IPS-18c (cell line): ENCODE results near the gene ZNF512B.
A peak's percentile ranks its signal among the peaks of the same experiment; 100 is the strongest.
"Not testable (repeated sequence)": the region's sequence is repeated elsewhere in the genome, so short reads cannot be mapped to it uniquely, and the experiment has no call there.

ENCODE experiments used
- H3K4me3 ChIP-seq: 2 replicates; pipeline ENCODE4 v1.7.0; 2013; ENCODE audit warnings: low read depth, mild to moderate bottlenecking, low read length, moderate library complexity; ENCODE audit not compliant: insufficient read depth
- H3K9me3 ChIP-seq: one replicate; pipeline ENCODE4 v1.6.1; 2013; ENCODE audit warnings: mild to moderate bottlenecking, low read length, moderate library complexity; ENCODE audit not compliant: control insufficient read depth, insufficient read depth

The ZNF512B gene, protein sequence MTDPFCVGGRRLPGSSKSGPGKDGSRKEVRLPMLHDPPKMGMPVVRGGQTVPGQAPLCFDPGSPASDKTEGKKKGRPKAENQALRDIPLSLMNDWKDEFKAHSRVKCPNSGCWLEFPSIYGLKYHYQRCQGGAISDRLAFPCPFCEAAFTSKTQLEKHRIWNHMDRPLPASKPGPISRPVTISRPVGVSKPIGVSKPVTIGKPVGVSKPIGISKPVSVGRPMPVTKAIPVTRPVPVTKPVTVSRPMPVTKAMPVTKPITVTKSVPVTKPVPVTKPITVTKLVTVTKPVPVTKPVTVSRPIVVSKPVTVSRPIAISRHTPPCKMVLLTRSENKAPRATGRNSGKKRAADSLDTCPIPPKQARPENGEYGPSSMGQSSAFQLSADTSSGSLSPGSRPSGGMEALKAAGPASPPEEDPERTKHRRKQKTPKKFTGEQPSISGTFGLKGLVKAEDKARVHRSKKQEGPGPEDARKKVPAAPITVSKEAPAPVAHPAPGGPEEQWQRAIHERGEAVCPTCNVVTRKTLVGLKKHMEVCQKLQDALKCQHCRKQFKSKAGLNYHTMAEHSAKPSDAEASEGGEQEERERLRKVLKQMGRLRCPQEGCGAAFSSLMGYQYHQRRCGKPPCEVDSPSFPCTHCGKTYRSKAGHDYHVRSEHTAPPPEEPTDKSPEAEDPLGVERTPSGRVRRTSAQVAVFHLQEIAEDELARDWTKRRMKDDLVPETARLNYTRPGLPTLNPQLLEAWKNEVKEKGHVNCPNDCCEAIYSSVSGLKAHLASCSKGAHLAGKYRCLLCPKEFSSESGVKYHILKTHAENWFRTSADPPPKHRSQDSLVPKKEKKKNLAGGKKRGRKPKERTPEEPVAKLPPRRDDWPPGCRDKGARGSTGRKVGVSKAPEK

DNA sequence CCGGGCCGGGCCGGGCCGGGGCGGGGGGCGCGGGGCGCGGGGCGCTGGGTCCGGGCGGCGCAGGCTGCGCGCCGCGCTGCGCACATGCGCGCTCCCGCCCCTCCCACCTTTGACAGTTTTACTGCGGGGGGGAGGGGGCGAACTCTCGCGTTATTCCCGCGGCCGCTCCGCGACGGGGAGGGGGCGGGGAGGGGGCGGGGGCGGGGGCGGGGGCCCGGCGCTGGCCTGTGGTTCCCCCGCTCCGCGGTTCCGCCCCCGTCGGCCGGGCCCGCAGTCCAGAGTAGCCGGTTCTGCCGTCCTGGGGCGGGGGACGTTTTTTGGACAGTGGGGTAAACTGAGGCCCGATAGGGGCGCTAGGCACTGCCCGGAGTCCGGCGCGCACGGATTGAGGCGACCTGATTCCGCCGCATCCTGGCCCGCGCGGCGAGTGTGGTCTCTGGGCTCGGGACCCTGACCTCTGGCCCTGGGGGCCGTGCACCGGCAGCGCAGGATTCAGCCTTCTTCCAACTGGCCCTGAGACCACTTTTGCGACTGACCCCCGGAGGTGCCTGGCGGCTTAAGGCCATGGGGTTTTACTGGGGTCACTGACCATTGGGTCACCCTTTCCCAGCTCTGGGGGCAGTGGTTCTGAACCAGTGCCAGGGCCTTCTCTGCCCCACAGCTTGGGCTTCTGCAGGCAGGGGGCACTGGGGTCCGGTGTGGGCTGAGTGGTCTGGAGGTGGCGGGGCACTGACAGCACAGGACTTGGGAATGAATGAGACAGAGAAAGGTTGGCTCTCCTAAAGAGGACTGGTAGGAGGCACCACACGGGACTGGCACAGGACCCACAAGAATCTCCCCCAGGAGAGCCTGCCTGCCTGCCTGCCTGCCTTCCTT, at the start of gene ZNF512B:
TSS of gene ZNF512B (minus strand) at position 93 of the 876 bp plus-strand sequence. CDS start 1,980 bp downstream, outside the sequence.
- Histone ChIP-seq H3K9me3 (peaks cover 8% of the 10 kb centered on the region), H3K4me3 (peak within 1 kb of the TSS; percentile 67)

DNA sequence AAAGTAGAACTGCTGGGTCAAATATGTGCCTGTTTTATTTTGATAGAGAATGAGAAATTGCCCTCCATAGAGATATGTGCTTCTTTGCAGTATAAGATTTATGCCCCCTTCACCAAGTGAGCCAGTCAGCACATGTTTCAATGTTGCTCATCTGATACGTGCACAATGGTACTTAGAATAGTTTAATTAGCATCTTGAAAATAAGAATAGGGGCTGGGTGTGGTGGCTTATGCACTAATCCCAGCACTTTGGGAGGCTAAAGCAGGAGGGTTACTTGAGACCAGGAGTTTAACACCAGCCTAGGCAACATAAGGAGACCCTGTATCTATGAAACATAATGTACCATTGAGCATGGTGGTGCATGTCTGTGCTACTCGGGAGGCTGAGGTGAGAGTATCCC, 45.9 kb upstream of the ZNF512B start:
- H3K4me3 ChIP-seq: no peak overlapping the region

DNA sequence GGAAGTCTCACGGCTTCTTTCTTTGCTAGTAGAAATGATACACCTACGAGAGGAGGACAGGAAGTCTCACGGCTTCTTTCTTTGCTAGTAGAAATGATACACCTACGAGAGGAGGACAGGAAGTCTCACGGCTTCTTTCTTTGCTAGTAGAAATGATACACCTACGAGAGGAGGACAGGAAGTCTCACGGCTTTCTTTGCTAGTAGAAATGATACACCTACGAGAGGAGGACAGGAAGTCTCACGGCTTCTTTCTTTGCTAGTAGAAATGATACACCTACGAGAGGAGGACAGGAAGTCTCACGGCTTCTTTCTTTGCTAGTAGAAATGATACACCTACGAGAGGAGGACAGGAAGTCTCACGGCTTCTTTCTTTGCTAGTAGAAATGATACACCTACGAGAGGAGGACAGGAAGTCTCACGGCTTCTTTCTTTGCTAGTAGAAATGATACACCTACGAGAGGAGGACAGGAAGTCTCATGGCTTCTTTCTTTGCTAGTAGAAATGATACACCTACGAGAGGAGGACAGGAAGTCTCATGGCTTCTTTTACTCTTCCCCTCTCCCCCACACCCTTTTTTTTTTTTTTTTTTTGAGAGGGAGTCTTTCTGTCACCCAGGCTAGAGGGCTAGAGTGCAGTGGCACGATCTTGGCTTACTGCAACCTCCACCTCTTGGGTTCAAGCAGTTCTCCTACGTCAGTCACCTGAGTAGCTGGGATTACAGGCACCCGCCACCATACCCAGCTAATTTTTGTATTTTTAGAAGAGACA, 42.8 kb upstream of the ZNF512B start:
- H3K4me3 ChIP-seq: not testable (repeated sequence)

More for the DNA sequence above, 45.9 kb upstream of the ZNF512B start:
- no peaks in the 10 kb centered on the region for H3K9me3 ChIP-seq

DNA sequence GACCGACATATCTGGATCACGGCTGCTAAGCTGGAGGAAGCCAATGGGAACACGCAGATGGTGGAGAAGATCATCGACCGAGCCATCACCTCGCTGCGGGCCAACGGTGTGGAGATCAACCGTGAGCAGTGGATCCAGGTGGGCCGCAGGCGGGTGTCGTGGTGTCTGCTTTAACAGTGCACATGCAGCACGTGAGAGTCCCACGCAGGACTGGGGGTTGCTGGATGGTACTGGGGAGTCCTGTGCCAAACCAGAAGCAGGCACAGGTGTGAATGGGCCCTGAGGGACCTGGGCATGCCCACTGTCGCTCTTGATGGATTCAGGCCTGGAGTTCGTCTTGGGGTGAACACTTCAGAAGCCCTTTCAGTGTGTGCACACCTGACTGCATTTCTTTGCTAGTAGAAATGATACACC, 41.6 kb upstream of the ZNF512B start:
- Histone ChIP-seq H3K9me3 (no peaks in the 10 kb centered on the region), H3K4me3 (no peak overlapping the region)

More for the DNA sequence above, 42.8 kb upstream of the ZNF512B start:
- H3K9me3 ChIP-seq: not testable (repeated sequence)

- Histone ChIP-seq H3K9me3 (no peaks in the 10 kb centered on the region), H3K4me3 (no peak overlapping the region)
Measured at GRCh38 chr20:64010711-64011237, 41.0 kb upstream of the ZNF512B start.

GRCh38 chr20:64009811-64010387, 40.2 kb upstream of the ZNF512B start:
- H3K4me3 ChIP-seq: no peak overlapping the region
- no peaks in the 10 kb centered on the region for H3K9me3 ChIP-seq

- H3K9me3 ChIP-seq: no peaks in the 10 kb centered on the region
- H3K4me3 ChIP-seq: no peak overlapping the region
Measured at GRCh38 chr20:64006902-64007301, 37.2 kb upstream of the ZNF512B start.

- H3K4me3 ChIP-seq: no peak overlapping the region
- H3K9me3 ChIP-seq: no peaks in the 10 kb centered on the region
Measured at GRCh38 chr20:64006490-64006889, 36.8 kb upstream of the ZNF512B start.

DNA sequence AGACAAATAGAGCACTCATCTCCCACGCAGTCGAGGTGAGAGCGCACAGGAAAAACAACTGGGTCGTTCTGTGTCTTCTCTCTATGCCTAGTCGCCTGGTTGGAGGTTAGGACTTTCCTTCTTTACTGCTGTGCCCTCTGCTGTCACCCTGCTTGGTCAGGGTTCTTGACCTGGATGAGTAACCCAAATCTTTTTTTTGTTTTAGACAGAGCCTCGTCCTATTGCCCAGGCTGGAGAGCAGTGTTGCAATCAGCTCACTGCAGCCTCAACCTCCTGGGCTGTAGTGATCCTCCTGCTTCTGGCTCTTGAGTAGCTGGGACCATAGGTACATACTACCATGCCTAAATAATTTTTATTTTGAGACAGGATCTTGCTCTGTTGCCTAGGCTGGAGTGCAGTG, 35.7 kb upstream of the ZNF512B start:
- Histone ChIP-seq H3K4me3 (no peak overlapping the region), H3K9me3 (no peaks in the 10 kb centered on the region)

DNA sequence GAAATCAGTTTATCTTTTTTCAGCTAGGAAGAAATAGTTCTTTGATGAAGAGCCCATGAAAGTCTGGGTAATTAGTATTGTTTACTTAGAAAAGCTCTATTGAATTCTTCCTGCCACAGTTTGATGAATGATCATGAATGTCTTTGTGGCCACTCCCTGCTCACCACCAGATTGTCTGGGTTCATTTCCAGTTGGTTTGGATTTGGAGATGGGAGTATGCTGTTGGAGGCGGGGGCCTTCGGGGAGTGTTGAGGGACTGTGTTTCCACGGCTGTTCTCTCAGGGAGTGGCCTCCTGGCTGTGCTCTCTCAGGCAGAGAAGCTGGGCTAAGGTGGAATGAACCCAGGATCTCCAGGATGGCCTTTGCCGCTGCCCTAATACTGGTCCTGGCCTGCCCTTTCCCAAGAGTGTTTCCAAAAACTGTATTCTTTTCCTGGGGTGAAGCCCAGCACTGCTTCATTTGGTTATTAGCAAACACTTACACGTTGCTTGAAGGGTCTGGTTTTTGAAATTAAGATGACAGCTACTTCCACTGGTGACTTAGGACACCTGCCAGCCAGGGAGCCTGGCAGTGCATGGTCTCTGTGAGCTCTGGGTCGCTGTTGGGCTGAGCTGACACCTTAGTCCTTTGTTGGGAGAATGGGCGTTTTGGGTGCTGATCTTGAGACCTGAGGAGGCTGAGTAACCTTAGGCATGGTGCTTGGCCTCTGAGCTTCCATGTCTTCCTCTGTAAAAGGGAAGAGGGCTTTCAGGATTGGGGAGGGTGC, 34.4 kb upstream of the ZNF512B start:
- no peak overlapping the region for H3K4me3 ChIP-seq

DNA sequence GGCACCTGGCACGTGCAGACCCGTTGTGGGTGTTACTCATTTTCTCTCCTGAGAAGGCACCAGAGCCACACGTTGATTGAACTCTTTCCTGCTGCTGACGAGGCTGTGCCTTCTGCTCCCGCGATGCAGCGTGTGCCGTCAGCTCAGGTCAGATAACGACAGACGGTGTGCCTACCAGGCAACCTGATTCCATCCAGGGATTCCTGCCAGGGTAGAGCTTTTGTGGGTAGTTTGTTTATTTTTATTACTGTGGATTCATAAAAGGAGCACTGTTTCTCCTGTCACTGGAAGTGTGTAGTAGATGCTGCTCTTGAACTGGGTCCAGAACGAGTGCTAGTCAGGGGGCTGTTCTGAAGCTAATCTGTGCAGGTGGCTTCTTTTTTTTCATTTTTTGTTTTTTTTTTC, 31.9 kb upstream of the ZNF512B start:
- no peaks in the 10 kb centered on the region for H3K9me3 ChIP-seq

More for the DNA sequence above, 34.4 kb upstream of the ZNF512B start:
- no peaks in the 10 kb centered on the region for H3K9me3 ChIP-seq

DNA sequence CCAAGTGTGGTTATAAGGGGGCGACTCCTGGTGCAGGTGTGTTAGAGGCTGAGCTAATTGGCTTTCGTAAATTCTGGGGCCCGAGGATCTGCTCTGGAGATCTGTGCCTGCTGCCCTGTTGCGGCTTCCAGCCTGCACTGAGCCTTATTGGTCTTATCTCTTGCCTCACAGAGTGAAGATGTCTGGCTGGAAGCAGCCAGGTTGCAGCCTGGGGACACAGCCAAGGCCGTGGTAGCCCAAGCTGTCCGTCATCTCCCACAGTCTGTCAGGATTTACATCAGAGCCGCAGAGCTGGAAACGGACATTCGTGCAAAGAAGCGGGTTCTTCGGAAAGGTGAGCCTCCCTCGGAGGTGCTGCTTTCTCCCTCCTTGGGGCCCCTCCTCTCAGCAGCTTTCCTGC, 31.2 kb upstream of the ZNF512B start:
- H3K9me3 ChIP-seq: no peaks in the 10 kb centered on the region
- H3K4me3 ChIP-seq: no peak overlapping the region

More for the DNA sequence above, 31.9 kb upstream of the ZNF512B start:
- no peak overlapping the region for H3K4me3 ChIP-seq

- Histone ChIP-seq H3K4me3 (no peak overlapping the region), H3K9me3 (no peaks in the 10 kb centered on the region)
Measured at GRCh38 chr20:63982937-63983336, 13.2 kb upstream of the ZNF512B start.

- Histone ChIP-seq H3K4me3 (peak within 1 kb of the TSS; percentile 87), H3K9me3 (no peaks in the 10 kb centered on the region)
Measured at GRCh38 chr20:63980806-63981728, 11.3 kb upstream of the ZNF512B start, which contains the start of gene PRPF6. Gene PRPF6, plus strand, starts transcription at chr20:63981132. Its CDS starts 114 bp downstream, at chr20:63981246.
